Measurements from ENCODE around the gene ADPRHL1.

The ADPRHL1 gene

GRCh38 chr13:113468472-113469201, 15.3 kb upstream of the ADPRHL1 start:
- H3K4me3 Mint-ChIP-seq: no peak overlapping the region
- H3K27me3 Mint-ChIP-seq: no peaks in the 10 kb centered on the region
- no peaks in the 10 kb centered on the region for H3K9me3 Mint-ChIP-seq
- peaks cover 10% of the 10 kb centered on the region for H3K36me3 Mint-ChIP-seq
- no peak overlapping the region for H3K27ac Mint-ChIP-seq
- peaks cover 7% of the 10 kb centered on the region for H3K4me1 Mint-ChIP-seq

GRCh38 chr13:113468029-113468428, 14.7 kb upstream of the ADPRHL1 start:
- H3K9me3 Mint-ChIP-seq: no peaks in the 10 kb centered on the region
- no peak overlapping the region for H3K4me3 Mint-ChIP-seq
- peaks cover 7% of the 10 kb centered on the region for H3K4me1 Mint-ChIP-seq
- peaks cover 10% of the 10 kb centered on the region for H3K36me3 Mint-ChIP-seq
- H3K27me3 Mint-ChIP-seq: no peaks in the 10 kb centered on the region
- H3K27ac Mint-ChIP-seq: no peak overlapping the region

- peaks cover 5% of the 10 kb centered on the region for H3K36me3 Mint-ChIP-seq
- no peak overlapping the region for H3K4me3 Mint-ChIP-seq
- no peaks in the 10 kb centered on the region for H3K27me3 Mint-ChIP-seq
- peaks cover 3% of the 10 kb centered on the region for H3K4me1 Mint-ChIP-seq
- H3K27ac Mint-ChIP-seq: no peak overlapping the region
- H3K9me3 Mint-ChIP-seq: no peaks in the 10 kb centered on the region
Measured at GRCh38 chr13:113466383-113466782, 13.1 kb upstream of the ADPRHL1 start.

- Mint-ChIP-seq H3K27ac (no peak overlapping the region), H3K9me3 (no peaks in the 10 kb centered on the region), H3K4me1 (no peaks in the 10 kb centered on the region), H3K36me3 (peaks cover 2% of the 10 kb centered on the region), H3K4me3 (no peak overlapping the region), H3K27me3 (no peaks in the 10 kb centered on the region)
Measured at GRCh38 chr13:113465300-113465699, 12.0 kb upstream of the ADPRHL1 start.

- no peaks in the 10 kb centered on the region for H3K27me3 Mint-ChIP-seq
- no peaks in the 10 kb centered on the region for H3K4me1 Mint-ChIP-seq
- H3K27ac Mint-ChIP-seq: no peak overlapping the region
- H3K4me3 Mint-ChIP-seq: no peak overlapping the region
- peaks cover 2% of the 10 kb centered on the region for H3K36me3 Mint-ChIP-seq
- H3K9me3 Mint-ChIP-seq: no peaks in the 10 kb centered on the region
Measured at GRCh38 chr13:113464476-113464875, 11.2 kb upstream of the ADPRHL1 start.

GRCh38 chr13:113461022-113461751, 7.9 kb upstream of the ADPRHL1 start:
- Mint-ChIP-seq H3K9me3 (no peaks in the 10 kb centered on the region), H3K27ac (no peak overlapping the region), H3K4me1 (no peaks in the 10 kb centered on the region), H3K36me3 (no peaks in the 10 kb centered on the region), H3K4me3 (no peak overlapping the region), H3K27me3 (no peaks in the 10 kb centered on the region)

- no peaks in the 10 kb centered on the region for H3K4me1 Mint-ChIP-seq
- H3K27ac Mint-ChIP-seq: no peak overlapping the region
- no peaks in the 10 kb centered on the region for H3K36me3 Mint-ChIP-seq
- no peaks in the 10 kb centered on the region for H3K27me3 Mint-ChIP-seq
- H3K4me3 Mint-ChIP-seq: no peak overlapping the region
- H3K9me3 Mint-ChIP-seq: no peaks in the 10 kb centered on the region
Measured at GRCh38 chr13:113460599-113460998, 7.3 kb upstream of the ADPRHL1 start.

- Mint-ChIP-seq H3K4me3 (no peak overlapping the region), H3K4me1 (no peaks in the 10 kb centered on the region), H3K36me3 (no peaks in the 10 kb centered on the region), H3K27ac (no peak overlapping the region), H3K9me3 (no peaks in the 10 kb centered on the region), H3K27me3 (no peaks in the 10 kb centered on the region)
Measured at GRCh38 chr13:113460064-113460555, 6.8 kb upstream of the ADPRHL1 start.

GRCh38 chr13:113458253-113459065, 5.2 kb upstream of the ADPRHL1 start:
- Mint-ChIP-seq H3K27ac (no peak overlapping the region), H3K4me1 (no peaks in the 10 kb centered on the region), H3K27me3 (no peaks in the 10 kb centered on the region), H3K36me3 (peaks cover 4% of the 10 kb centered on the region), H3K9me3 (no peaks in the 10 kb centered on the region), H3K4me3 (no peak overlapping the region)

- peaks cover 4% of the 10 kb centered on the region for H3K36me3 Mint-ChIP-seq
- H3K9me3 Mint-ChIP-seq: no peaks in the 10 kb centered on the region
- H3K27me3 Mint-ChIP-seq: no peaks in the 10 kb centered on the region
- no peaks in the 10 kb centered on the region for H3K4me1 Mint-ChIP-seq
- H3K27ac Mint-ChIP-seq: no peak overlapping the region
- H3K4me3 Mint-ChIP-seq: no peak overlapping the region
Measured at GRCh38 chr13:113457510-113457909, 4.2 kb upstream of the ADPRHL1 start.

- Mint-ChIP-seq H3K9me3 (no peaks in the 10 kb centered on the region), H3K27me3 (no peaks in the 10 kb centered on the region), H3K4me3 (no peak overlapping the region), H3K4me1 (no peaks in the 10 kb centered on the region), H3K36me3 (peaks cover 4% of the 10 kb centered on the region), H3K27ac (no peak overlapping the region)
Measured at GRCh38 chr13:113456116-113456702, 2.9 kb upstream of the ADPRHL1 start.

- Mint-ChIP-seq H3K4me1 (no peaks in the 10 kb centered on the region), H3K36me3 (peaks cover 4% of the 10 kb centered on the region), H3K4me3 (no peak overlapping the region), H3K27me3 (no peaks in the 10 kb centered on the region), H3K9me3 (no peaks in the 10 kb centered on the region), H3K27ac (no peak overlapping the region)
Measured at GRCh38 chr13:113455384-113455783, 2.1 kb upstream of the ADPRHL1 start.

- H3K4me3 Mint-ChIP-seq: no peak overlapping the region
- no peaks in the 10 kb centered on the region for H3K4me1 Mint-ChIP-seq
- no peaks in the 10 kb centered on the region for H3K27me3 Mint-ChIP-seq
- H3K36me3 Mint-ChIP-seq: peaks cover 4% of the 10 kb centered on the region
- H3K9me3 Mint-ChIP-seq: no peaks in the 10 kb centered on the region
- H3K27ac Mint-ChIP-seq: no peak overlapping the region
Measured at GRCh38 chr13:113454936-113455335, 1.6 kb upstream of the ADPRHL1 start.

- H3K4me1 Mint-ChIP-seq: no peaks in the 10 kb centered on the region
- peaks cover 4% of the 10 kb centered on the region for H3K36me3 Mint-ChIP-seq
- H3K27ac Mint-ChIP-seq: no peak overlapping the region
- H3K27me3 Mint-ChIP-seq: no peaks in the 10 kb centered on the region
- H3K4me3 Mint-ChIP-seq: no peak overlapping the region
- no peaks in the 10 kb centered on the region for H3K9me3 Mint-ChIP-seq
Measured at GRCh38 chr13:113452466-113452865, 822 bp downstream of the ADPRHL1 start.

GRCh38 chr13:113451951-113452421, 1.3 kb downstream of the ADPRHL1 start:
- no peak overlapping the region for H3K27ac Mint-ChIP-seq
- no peaks in the 10 kb centered on the region for H3K27me3 Mint-ChIP-seq
- H3K36me3 Mint-ChIP-seq: peaks cover 4% of the 10 kb centered on the region
- H3K9me3 Mint-ChIP-seq: no peaks in the 10 kb centered on the region
- no peak overlapping the region for H3K4me3 Mint-ChIP-seq
- no peaks in the 10 kb centered on the region for H3K4me1 Mint-ChIP-seq

All from activated naive CD4-positive, alpha-beta T cell treated with anti-CD3 and anti-CD28 coated beads, Interleukin-2, amount 50 U/mL, for 24 hours (primary cell).